Measurements from ENCODE around the gene ZNF630. TPM values are rescaled to one million over a fixed set of nuclear protein-coding genes. Genes with fewer than 3 reads are reported as not detected.
"Not testable (repeated sequence)": the region's sequence is repeated elsewhere in the genome, so short reads cannot be mapped to it uniquely, and the experiment has no call there.

The ZNF630 gene
- total RNA-seq, 1 donor from 2014 or later = 6.0 TPM

GRCh38 chrX:48030237-48030636, 41.2 kb downstream of the ZNF630 start:
- DNase-seq (ENCODE audit: low spot score) = no peak

GRCh38 chrX:48028091-48028490, 43.3 kb downstream of the ZNF630 start:
- no peak for DNase-seq (ENCODE audit: low spot score)

GRCh38 chrX:48027545-48027944, 43.9 kb downstream of the ZNF630 start:
- not testable (repeated sequence) for DNase-seq (ENCODE audit: low spot score)

- peak; percentile 46 for DNase-seq (ENCODE audit: low spot score)
Observed at GRCh38 chrX:48025561-48025960, 45.9 kb downstream of the ZNF630 start.

- DNase-seq (ENCODE audit: low spot score) = no peak
Observed at GRCh38 chrX:48022738-48023137, 48.7 kb downstream of the ZNF630 start.

- no peak for DNase-seq (ENCODE audit: low spot score)
Observed at GRCh38 chrX:48022100-48022499, 49.3 kb downstream of the ZNF630 start.

- peak; percentile 67 for DNase-seq (ENCODE audit: low spot score)
Observed at GRCh38 chrX:48021026-48021900, 50.2 kb downstream of the ZNF630 start.

- DNase-seq (ENCODE audit: low spot score) = not testable (repeated sequence)
Observed at GRCh38 chrX:48020472-48020871, 51.0 kb downstream of the ZNF630 start.

- DNase-seq (ENCODE audit: low spot score) = not testable (repeated sequence)
Observed at GRCh38 chrX:48019892-48020291, 51.5 kb downstream of the ZNF630 start.

GRCh38 chrX:48016583-48017310, 54.7 kb downstream of the ZNF630 start:
- DNase-seq (ENCODE audit: low spot score) = not testable (repeated sequence)

GRCh38 chrX:48009445-48009960, 61.9 kb downstream of the ZNF630 start:
- not testable (repeated sequence) for DNase-seq (ENCODE audit: low spot score)

Other genes starting within 250 kb of the ZNF630 start
- 10.4 TPM for gene ZNF81, start 234.7 kb downstream of the ZNF630 start, total RNA-seq
- 5.0 TPM for gene ZNF182, start 67.7 kb downstream of the ZNF630 start, total RNA-seq
- gene SPACA5, start 64.7 kb downstream of the ZNF630 start, total RNA-seq = not detected
- gene SPACA5B, start 59.0 kb upstream of the ZNF630 start, total RNA-seq = not detected
- gene SSX5, start 125.2 kb upstream of the ZNF630 start, total RNA-seq = not detected
- gene SSX1, start 183.8 kb upstream of the ZNF630 start, total RNA-seq = not detected

Data from mucosa of gallbladder (tissue), 1 donor.